Measurements from ENCODE around the gene RET. TPM values are rescaled to one million over a fixed set of nuclear protein-coding genes. Genes with fewer than 3 reads are reported as not detected.

Gene RET
- total RNA-seq, 3 donors from 2014 or later: 0.13 to 0.41 (median 0.13) TPM

- Mint-ChIP-seq H3K4me3 (no peak overlapping the region), H3K36me3 (ENCODE audit: insufficient read depth) (no peaks in the 10 kb centered on the region), H3K4me1 (ENCODE audit: low read depth) (no peaks in the 10 kb centered on the region), H3K9me3 (no peaks in the 10 kb centered on the region), H3K27me3 (ENCODE audit: low read depth) (peaks cover 4% of the 10 kb centered on the region)
- ATAC-seq (no peak), DNase-seq (no peak)
These were observed 23.0 kb upstream of the RET start for GRCh38 chr10:43053825-43054224.

GRCh38 chr10:43054593-43054992 is 22.3 kb upstream of the RET start:
- DNase-seq (no peak), ATAC-seq (no peak)
- H3K27me3 Mint-ChIP-seq (ENCODE audit: low read depth): peaks cover 4% of the 10 kb centered on the region
- H3K9me3 Mint-ChIP-seq: no peaks in the 10 kb centered on the region
- H3K36me3 Mint-ChIP-seq (ENCODE audit: insufficient read depth): no peaks in the 10 kb centered on the region
- H3K4me3 Mint-ChIP-seq: no peak overlapping the region
- H3K4me1 Mint-ChIP-seq (ENCODE audit: low read depth): no peaks in the 10 kb centered on the region

GRCh38 chr10:43055217-43055616 is 21.7 kb upstream of the RET start:
- Mint-ChIP-seq H3K4me3 (no peak overlapping the region), H3K36me3 (ENCODE audit: insufficient read depth) (no peaks in the 10 kb centered on the region), H3K27me3 (ENCODE audit: low read depth) (peaks cover 4% of the 10 kb centered on the region), H3K4me1 (ENCODE audit: low read depth) (no peaks in the 10 kb centered on the region), H3K9me3 (no peaks in the 10 kb centered on the region)
- DNase-seq (no peak), ATAC-seq (no peak)

GRCh38 chr10:43055991-43056567 is 20.8 kb upstream of the RET start:
- Mint-ChIP-seq H3K9me3 (no peaks in the 10 kb centered on the region), H3K36me3 (ENCODE audit: insufficient read depth) (no peaks in the 10 kb centered on the region), H3K4me1 (ENCODE audit: low read depth) (no peaks in the 10 kb centered on the region), H3K4me3 (no peak overlapping the region), H3K27me3 (ENCODE audit: low read depth) (peaks cover 4% of the 10 kb centered on the region)
- no peak for ATAC-seq
- DNase-seq: peak; percentile 3

- ATAC-seq: no peak
These were observed 20.3 kb upstream of the RET start for GRCh38 chr10:43056568-43057011.

GRCh38 chr10:43057231-43057711 is 19.6 kb upstream of the RET start:
- no peak overlapping the region for H3K4me3 Mint-ChIP-seq
- H3K27me3 Mint-ChIP-seq (ENCODE audit: low read depth): peaks cover 4% of the 10 kb centered on the region
- no peak for ATAC-seq
- no peak for DNase-seq
- H3K9me3 Mint-ChIP-seq: no peaks in the 10 kb centered on the region
- H3K36me3 Mint-ChIP-seq (ENCODE audit: insufficient read depth): no peaks in the 10 kb centered on the region
- H3K4me1 Mint-ChIP-seq (ENCODE audit: low read depth): no peaks in the 10 kb centered on the region

More at GRCh38 chr10:43056568-43057011, 20.3 kb upstream of the RET start:
- peak; percentile 4 for DNase-seq
- no peaks in the 10 kb centered on the region for H3K4me1 Mint-ChIP-seq (ENCODE audit: low read depth)
- no peaks in the 10 kb centered on the region for H3K9me3 Mint-ChIP-seq
- peaks cover 4% of the 10 kb centered on the region for H3K27me3 Mint-ChIP-seq (ENCODE audit: low read depth)
- no peak overlapping the region for H3K4me3 Mint-ChIP-seq
- no peaks in the 10 kb centered on the region for H3K36me3 Mint-ChIP-seq (ENCODE audit: insufficient read depth)

- Mint-ChIP-seq H3K4me1 (ENCODE audit: low read depth) (no peaks in the 10 kb centered on the region), H3K4me3 (no peak overlapping the region), H3K27me3 (ENCODE audit: low read depth) (peaks cover 4% of the 10 kb centered on the region), H3K36me3 (ENCODE audit: insufficient read depth) (no peaks in the 10 kb centered on the region), H3K9me3 (no peaks in the 10 kb centered on the region)
- no peak for ATAC-seq
- DNase-seq: no peak
These were observed 19.0 kb upstream of the RET start for GRCh38 chr10:43057831-43058340.

GRCh38 chr10:43058716-43059335 is 18.0 kb upstream of the RET start:
- Mint-ChIP-seq H3K27me3 (ENCODE audit: low read depth) (peaks cover 4% of the 10 kb centered on the region), H3K4me1 (ENCODE audit: low read depth) (no peaks in the 10 kb centered on the region), H3K9me3 (no peaks in the 10 kb centered on the region), H3K36me3 (ENCODE audit: insufficient read depth) (no peaks in the 10 kb centered on the region), H3K4me3 (no peak overlapping the region)
- DNase-seq (no peak), ATAC-seq (no peak)

- Mint-ChIP-seq H3K4me1 (ENCODE audit: low read depth) (no peaks in the 10 kb centered on the region), H3K4me3 (no peak overlapping the region), H3K36me3 (ENCODE audit: insufficient read depth) (no peaks in the 10 kb centered on the region), H3K27me3 (ENCODE audit: low read depth) (peaks cover 4% of the 10 kb centered on the region), H3K9me3 (no peaks in the 10 kb centered on the region)
- DNase-seq (no peak), ATAC-seq (no peak)
These were observed 17.5 kb upstream of the RET start for GRCh38 chr10:43059336-43059720.

- Mint-ChIP-seq H3K27me3 (ENCODE audit: low read depth) (peaks cover 4% of the 10 kb centered on the region), H3K4me1 (ENCODE audit: low read depth) (no peaks in the 10 kb centered on the region), H3K36me3 (ENCODE audit: insufficient read depth) (no peaks in the 10 kb centered on the region), H3K4me3 (no peak overlapping the region), H3K9me3 (no peaks in the 10 kb centered on the region)
- no peak for ATAC-seq
- no peak for DNase-seq
These were observed 17.0 kb upstream of the RET start for GRCh38 chr10:43059828-43060227.

- no peaks in the 10 kb centered on the region for H3K4me1 Mint-ChIP-seq (ENCODE audit: low read depth)
- H3K27me3 Mint-ChIP-seq (ENCODE audit: low read depth): peaks cover 4% of the 10 kb centered on the region
- no peaks in the 10 kb centered on the region for H3K36me3 Mint-ChIP-seq (ENCODE audit: insufficient read depth)
- ATAC-seq (no peak), DNase-seq (no peak)
- no peak overlapping the region for H3K4me3 Mint-ChIP-seq
- H3K9me3 Mint-ChIP-seq: no peaks in the 10 kb centered on the region
These were observed 16.6 kb upstream of the RET start for GRCh38 chr10:43060291-43060690.

- no peak overlapping the region for H3K4me3 Mint-ChIP-seq
- ATAC-seq: no peak
These were observed 15.5 kb upstream of the RET start for GRCh38 chr10:43061331-43061730.

GRCh38 chr10:43061760-43062159 is 15.1 kb upstream of the RET start:
- no peaks in the 10 kb centered on the region for H3K36me3 Mint-ChIP-seq (ENCODE audit: insufficient read depth)
- H3K4me3 Mint-ChIP-seq: no peak overlapping the region
- DNase-seq: no peak
- H3K4me1 Mint-ChIP-seq (ENCODE audit: low read depth): no peaks in the 10 kb centered on the region
- ATAC-seq: no peak
- no peaks in the 10 kb centered on the region for H3K9me3 Mint-ChIP-seq
- H3K27me3 Mint-ChIP-seq (ENCODE audit: low read depth): peaks cover 4% of the 10 kb centered on the region

More at GRCh38 chr10:43061331-43061730, 15.5 kb upstream of the RET start:
- no peak for DNase-seq
- H3K9me3 Mint-ChIP-seq: no peaks in the 10 kb centered on the region
- H3K4me1 Mint-ChIP-seq (ENCODE audit: low read depth): no peaks in the 10 kb centered on the region
- H3K27me3 Mint-ChIP-seq (ENCODE audit: low read depth): peaks cover 4% of the 10 kb centered on the region
- no peaks in the 10 kb centered on the region for H3K36me3 Mint-ChIP-seq (ENCODE audit: insufficient read depth)

- no peaks in the 10 kb centered on the region for H3K4me1 Mint-ChIP-seq (ENCODE audit: low read depth)
- ATAC-seq: no peak
- H3K9me3 Mint-ChIP-seq: no peaks in the 10 kb centered on the region
- DNase-seq: no peak
- peaks cover 4% of the 10 kb centered on the region for H3K27me3 Mint-ChIP-seq (ENCODE audit: low read depth)
- H3K36me3 Mint-ChIP-seq (ENCODE audit: insufficient read depth): no peaks in the 10 kb centered on the region
- no peak overlapping the region for H3K4me3 Mint-ChIP-seq
These were observed 14.3 kb upstream of the RET start for GRCh38 chr10:43062402-43063160.

Measured in activated T-cell treated with anti-CD3 and anti-CD28 coated beads, Interleukin-2, amount 50 U/mL, for 4 hours (primary cell).